ENCODE results near the gene SRRD. TPM values are rescaled to one million over a fixed set of nuclear protein-coding genes. Genes with fewer than 3 reads are reported as not detected.

The SRRD gene
- total and polyA plus RNA-seq, 12 donors: 10.3 to 261 (median 17.1) TPM

- H3K36me3 ChIP-seq (replicated peaks in 1 of 2): peaks cover 0 to 32% of the 10 kb centered on the region in 2 donors
These were observed 56.4 kb downstream of the SRRD start for GRCh38 chr22:26540119-26540518.

GRCh38 chr22:26541167-26541819 is 57.6 kb downstream of the SRRD start:
- TF ChIP-seq CTCF (IDR thresholded peaks at IDR 0.05) (no peak), POLR2A (IDR thresholded peaks at IDR 0.05) (no peak)
- Histone ChIP-seq H3K4me3 (no peak overlapping the region), H3K4me1 (replicated peaks in 1 of 2) (peaks cover 16 to 20% of the 10 kb centered on the region in 2 donors), H3K36me3 (replicated peaks in 1 of 2) (peaks cover 0 to 27% of the 10 kb centered on the region in 2 donors), H3K27ac (no peak overlapping the region), H3K27me3 (no peaks in the 10 kb centered on the region), H3K9me3 (replicated peaks in 1 of 3) (no peaks in the 10 kb centered on the region)
- no peak for DNase-seq
- intact Hi-C loops (cut with DNase I): no loop called here
- 93 to 99% (median 95%) methylated on average over 15 to 47 of the region's 47 CpGs for WGBS, 4 donors

More at GRCh38 chr22:26540119-26540518, 56.4 kb downstream of the SRRD start:
- intact Hi-C loops (cut with DNase I): no loop called here
- H3K9me3 ChIP-seq (replicated peaks in 1 of 3): no peaks in the 10 kb centered on the region
- no peak for DNase-seq
- no peaks in the 10 kb centered on the region for H3K27me3 ChIP-seq
- peaks cover 16 to 20% of the 10 kb centered on the region in 2 donors for H3K4me1 ChIP-seq (replicated peaks in 1 of 2)
- TF ChIP-seq POLR2A (IDR thresholded peaks at IDR 0.05): no peak
- TF ChIP-seq CTCF (IDR thresholded peaks at IDR 0.05): no peak
- H3K27ac ChIP-seq: no peak overlapping the region
- H3K4me3 ChIP-seq: no peak overlapping the region
- WGBS, 4 donors: 96 to 98% (median 97%) methylated on average over 2 of the region's 2 CpGs

- H3K9me3 ChIP-seq (replicated peaks in 1 of 3): no peaks in the 10 kb centered on the region
- intact Hi-C loops (cut with DNase I): no loop called here
- H3K36me3 ChIP-seq (replicated peaks in 1 of 2): peaks cover 0 to 26% of the 10 kb centered on the region in 2 donors
- no peak overlapping the region for H3K4me3 ChIP-seq
- peak overlapping the region in 3 of 5 donors; percentile 38 to 66 (median 40) for H3K27ac ChIP-seq
- WGBS, 4 donors: 45 to 80% (median 63%) methylated on average over 1 to 3 of the region's 3 CpGs
- peaks cover 16 to 20% of the 10 kb centered on the region in 2 donors for H3K4me1 ChIP-seq (replicated peaks in 1 of 2)
- TF ChIP-seq POLR2A (IDR thresholded peaks at IDR 0.05): no peak
- no peaks in the 10 kb centered on the region for H3K27me3 ChIP-seq
- DNase-seq: peak in 1 of 7 donors; percentile 27
These were observed 59.2 kb downstream of the SRRD start for GRCh38 chr22:26542831-26543230.

Other genes with a start within 250 kb of the SRRD start
- 1 to 10 TPM in 1 of 9 donors, under 1 TPM in 8; 0.06 to 1.7 (median 0.50) TPM for gene ASPHD2, start 54.6 kb upstream of the SRRD start, total RNA-seq
- gene ASPHD2, start 54.6 kb upstream of the SRRD start, polyA plus RNA-seq: under 1 TPM; 0.17 to 0.84 (median 0.40) TPM
- 10 to 100 TPM; 23.7 to 38.6 (median 32.4) TPM for gene HPS4, start 94 bp upstream of the SRRD start, total RNA-seq
- 10 to 100 TPM; 19.9 to 38.5 (median 26.0) TPM for gene HPS4, start 94 bp upstream of the SRRD start, polyA plus RNA-seq
- 10 to 100 TPM; 25.0 to 73.3 (median 38.2) TPM for gene TFIP11, start 28.6 kb downstream of the SRRD start, total RNA-seq
- gene TFIP11, start 28.6 kb downstream of the SRRD start, polyA plus RNA-seq: 10 to 100 TPM; 28.8 to 38.3 (median 32.2) TPM
- 100 to 1,000 TPM in 1 of 9 donors, 10 to 100 TPM in 8; 17.6 to 167 (median 69.7) TPM for gene TPST2, start 106.3 kb downstream of the SRRD start, total RNA-seq
- 10 to 100 TPM; 15.7 to 21.2 (median 17.7) TPM for gene TPST2, start 106.3 kb downstream of the SRRD start, polyA plus RNA-seq
- 1 to 10 TPM in 7 of 9 donors, under 1 TPM in 2; 0.39 to 2.6 (median 1.9) TPM for gene CRYBB1, start 134.2 kb downstream of the SRRD start, total RNA-seq
- 1 to 10 TPM in 1 of 3 donors, under 1 TPM in 2; 0.55 to 1.4 (median 0.88) TPM for gene CRYBB1, start 134.2 kb downstream of the SRRD start, polyA plus RNA-seq
- gene CRYBA4, start 138.1 kb downstream of the SRRD start, total RNA-seq: not detected
- gene CRYBA4, start 138.1 kb downstream of the SRRD start, polyA plus RNA-seq: not detected
- gene MIAT, start 173.7 kb downstream of the SRRD start, total RNA-seq: 10 to 100 TPM in 2 of 9 donors, 1 to 10 TPM in 5, under 1 TPM in 2; 0.18 to 11.4 (median 1.6) TPM
- 10 to 100 TPM in 1 of 3 donors, 1 to 10 TPM in 2; 4.6 to 23.9 (median 7.0) TPM for gene MIAT, start 173.7 kb downstream of the SRRD start, polyA plus RNA-seq

Data from adrenal gland (tissue), 12 donors.